ENCODE data around the gene ABCB6.
"Not testable (repeated sequence)": the region's sequence is repeated elsewhere in the genome, so short reads cannot be mapped to it uniquely, and the experiment has no call there.

The ABCB6 gene

DNA sequence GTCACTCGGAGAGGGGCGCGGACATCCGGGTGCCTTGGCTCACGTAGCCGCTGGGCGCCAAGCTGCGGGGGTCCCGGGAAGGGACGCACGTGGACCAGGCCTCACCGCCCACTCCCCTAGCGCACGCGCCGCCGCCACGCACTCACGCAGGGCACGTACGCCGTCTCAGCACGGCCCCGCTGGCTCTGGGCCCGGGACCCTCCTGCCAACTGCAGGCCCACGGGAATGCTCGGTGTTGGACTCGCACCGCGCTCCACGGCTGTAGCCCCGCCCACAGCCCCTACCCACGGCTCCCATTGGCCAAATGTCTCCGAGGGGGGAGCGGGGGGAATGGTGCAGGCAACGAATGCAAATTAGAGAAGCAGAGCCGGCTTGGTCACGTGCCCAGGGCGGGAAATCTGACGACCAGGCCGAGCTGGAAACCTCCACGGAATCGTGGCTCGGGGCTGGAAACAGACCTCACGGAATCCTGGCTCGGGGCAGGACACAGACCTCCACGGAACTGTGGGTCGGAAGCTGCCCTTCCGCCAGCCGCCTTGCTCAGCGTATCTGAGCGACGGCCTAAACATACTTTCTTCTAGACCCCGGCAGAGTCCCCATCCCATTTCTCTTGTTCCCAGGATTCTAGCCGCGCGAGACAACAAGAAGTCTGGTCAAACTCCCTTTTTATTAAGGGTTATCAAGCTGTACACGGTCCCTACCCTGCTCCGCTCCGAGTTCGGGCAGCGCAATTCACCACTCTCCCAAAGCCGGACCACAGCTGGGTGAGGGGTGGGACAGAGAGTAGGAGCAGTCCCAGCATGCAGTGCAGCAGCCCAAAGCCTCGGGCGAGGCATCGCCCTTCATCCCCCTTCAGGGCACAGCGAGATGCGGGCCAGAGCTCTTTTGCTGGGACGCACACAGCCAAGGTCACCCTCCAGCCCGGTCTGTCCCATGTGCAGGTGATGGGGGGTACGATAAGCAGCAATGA lies at the start of gene ABCB6:
Gene ABCB6, minus strand, starts transcription at position 227 of the 970 bp plus-strand sequence. CDS start 285 bp downstream, outside the sequence.
- peak; percentile 91 for DNase-seq (ENCODE audit: low spot score)

DNA sequence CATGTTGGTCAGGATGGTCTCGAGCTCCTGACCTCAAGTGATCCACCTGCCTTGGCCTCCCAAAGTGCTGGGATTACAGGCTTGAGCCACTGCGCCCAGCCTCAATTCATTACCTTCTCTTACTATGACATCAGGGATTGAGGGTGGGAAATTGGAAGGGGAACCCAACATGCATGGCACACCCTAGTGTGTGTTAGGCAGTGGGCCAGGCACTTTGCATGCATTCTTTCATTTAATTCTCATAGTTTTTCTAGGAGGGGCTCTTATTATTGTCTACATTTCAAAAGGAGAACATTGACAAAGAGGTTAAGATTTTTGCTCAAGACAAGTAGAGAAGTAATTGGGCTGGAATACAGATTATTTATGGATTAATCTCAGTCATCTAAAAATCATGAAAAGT lies 49.5 kb upstream of the ABCB6 start:
- no peak for DNase-seq (ENCODE audit: low spot score)

DNA sequence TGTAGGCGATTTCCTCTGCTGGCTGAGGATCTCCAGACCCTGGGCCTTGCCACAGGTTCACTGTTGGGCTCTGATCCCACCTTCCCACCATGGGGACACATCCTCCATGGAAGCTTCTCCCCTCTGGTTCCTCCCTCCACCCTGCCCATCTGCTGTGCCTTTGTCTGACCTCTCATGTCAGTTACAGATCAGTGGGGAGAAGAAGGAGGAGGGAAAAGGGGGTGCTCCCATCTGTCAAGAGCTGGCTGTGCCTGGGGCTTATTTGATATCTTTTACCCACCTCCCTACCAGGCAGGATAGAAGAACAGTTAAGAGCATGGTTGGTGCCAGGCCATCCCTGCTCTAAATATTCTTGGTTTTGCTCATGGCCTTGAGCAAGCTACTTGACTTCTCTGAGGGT lies 48.1 kb upstream of the ABCB6 start:
- DNase-seq (ENCODE audit: low spot score): no peak

DNA sequence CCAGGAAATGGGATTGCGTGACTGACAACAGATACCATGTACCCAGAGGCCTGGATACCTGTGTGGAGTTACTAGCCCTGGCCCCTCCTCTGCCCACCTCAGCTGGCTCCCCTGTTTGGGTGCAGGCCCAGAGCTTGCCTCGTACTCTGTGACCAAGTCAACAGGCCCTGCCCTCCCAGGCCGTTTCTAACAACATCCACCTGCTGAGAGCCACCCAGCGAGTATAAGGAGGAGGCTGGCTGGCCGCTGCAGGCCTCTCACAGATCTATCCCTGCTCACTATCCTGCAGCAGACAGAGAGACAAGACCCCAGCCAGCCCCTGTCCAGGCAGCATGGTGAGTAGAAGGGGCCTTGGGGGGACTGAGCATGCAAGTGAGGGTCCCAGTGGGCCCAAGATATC lies 47.5 kb upstream of the ABCB6 start:
- no peak for DNase-seq (ENCODE audit: low spot score)

DNA sequence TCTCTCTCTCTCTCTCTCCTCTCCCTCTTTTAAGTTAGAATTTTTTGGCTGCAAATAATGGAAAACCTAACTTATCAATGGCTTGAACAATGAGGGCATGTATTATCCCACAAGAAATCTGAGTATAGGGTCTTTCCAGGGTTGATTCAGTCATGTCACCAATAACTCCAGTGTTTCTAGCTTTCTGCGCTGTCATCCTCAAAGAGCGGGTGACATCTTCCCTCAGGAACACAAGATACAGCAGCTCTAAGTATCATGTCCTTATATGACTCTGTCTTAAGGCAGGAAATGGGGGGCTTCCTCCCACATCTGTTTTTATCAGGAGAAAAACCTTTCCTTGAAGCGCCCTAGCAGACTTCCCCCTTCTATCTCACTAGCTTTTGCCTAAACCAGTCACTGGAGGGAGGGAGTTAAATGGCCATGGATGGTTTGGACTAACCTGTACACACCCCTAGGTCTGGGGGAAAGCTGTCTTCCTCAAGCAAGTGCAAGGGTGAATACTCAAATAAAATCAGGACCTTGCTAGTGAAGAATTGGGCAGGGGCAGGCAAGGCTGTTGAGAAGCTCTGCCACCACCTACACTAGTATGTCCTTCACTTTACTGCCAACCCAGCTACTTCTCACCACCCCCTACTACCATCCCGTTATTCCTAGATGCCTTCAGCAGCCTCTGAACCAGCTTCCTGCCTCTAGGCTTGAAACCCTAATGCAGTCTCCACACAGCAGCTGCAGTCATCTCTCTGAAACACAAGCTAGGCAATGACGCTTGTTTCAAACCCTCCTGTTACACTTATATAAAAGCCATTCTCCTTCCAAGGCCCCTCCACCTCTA lies 42.5 kb upstream of the ABCB6 start:
- no peak for DNase-seq (ENCODE audit: low spot score)

DNA sequence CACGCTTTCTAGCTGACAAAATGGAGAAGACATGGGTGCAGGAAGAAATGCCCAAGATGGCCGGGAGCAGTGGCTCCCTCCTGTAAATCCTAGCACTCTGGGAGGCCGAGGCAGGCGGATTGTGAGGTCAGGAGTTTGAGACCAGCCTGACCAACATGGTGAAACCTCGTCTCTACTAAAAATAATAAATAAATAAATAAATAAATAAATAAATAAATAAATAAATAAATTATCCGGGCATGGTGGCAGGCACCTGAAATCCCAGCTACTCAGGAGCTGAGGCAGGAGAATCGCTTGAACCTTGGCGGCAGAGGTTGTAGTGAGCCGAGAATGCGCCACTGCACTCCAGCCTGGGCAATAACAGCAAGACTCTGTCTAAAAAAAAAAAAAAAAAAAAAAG lies 40.2 kb upstream of the ABCB6 start:
- DNase-seq (ENCODE audit: low spot score): not testable (repeated sequence)

DNA sequence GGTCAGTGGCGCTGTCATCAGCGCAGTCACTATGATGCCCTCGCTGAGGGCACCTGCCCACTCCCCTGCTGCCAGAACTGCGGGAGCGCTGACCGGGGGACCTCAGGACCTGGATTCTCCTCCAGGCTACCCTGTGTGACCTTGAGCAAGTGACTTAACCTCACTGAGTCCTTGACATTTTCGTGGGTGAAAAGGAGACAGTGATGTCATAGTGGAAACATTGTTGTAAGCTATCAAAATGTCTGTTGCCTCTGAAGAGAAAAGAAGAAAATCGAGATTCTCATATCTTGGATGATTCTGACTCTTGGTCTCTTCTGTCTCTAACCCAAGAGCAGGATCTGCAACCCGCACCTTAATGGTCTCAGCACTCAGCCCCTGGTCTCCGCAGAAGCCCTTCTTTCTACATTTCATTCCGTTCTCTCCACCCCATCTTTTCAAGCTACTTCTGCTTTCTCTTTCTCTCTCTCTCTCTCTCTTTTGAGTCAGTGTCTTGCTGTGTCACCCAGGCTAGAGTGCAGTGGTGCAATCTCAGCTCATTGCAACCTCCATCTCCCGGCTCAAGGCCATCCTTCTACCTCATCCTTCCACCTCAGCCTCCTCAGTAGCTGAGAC lies 35.9 kb upstream of the ABCB6 start:
- DNase-seq (ENCODE audit: low spot score): no peak

DNA sequence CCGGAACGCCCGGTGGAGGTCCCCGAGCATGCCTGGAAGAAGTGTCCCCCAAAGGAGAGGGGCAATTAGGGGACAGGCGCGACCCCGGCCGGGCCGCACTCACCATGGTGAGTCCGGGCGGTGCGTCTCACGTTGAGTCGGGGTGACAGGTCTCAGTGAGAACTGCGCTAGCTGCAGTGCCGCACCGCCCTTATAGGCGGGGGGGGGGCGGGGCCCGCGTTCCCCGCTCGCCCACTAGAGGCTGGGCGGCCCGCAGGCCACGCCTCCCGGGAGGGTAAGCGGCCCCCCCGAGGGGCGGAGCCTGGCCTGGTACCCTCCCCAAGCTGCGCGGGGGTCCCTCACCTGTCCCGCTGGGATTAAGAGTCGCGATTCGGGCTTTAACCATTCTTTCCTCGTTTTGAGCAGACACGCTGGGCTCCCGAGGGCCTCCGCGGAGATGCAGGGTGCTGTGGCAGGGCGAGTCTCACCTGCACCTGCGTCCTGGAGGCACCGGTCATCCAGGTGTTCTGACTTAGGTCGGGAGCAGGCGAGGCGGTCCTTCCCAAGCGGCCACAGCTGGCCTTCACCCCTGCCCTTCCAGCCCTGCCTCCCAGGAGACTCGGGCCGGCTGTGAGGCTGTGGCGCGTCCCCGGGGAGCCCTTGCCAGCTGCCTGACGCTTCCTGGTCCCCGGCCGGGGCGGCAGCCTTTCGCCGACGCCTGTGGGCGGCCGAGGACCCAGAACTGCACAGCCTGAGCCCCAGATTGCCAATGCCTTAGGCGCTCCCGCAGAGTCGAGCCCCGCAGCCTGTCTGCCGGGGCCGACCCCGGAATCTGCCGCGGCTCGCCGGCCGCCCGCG lies 35.2 kb upstream of the ABCB6 start, which contains the start of gene TUBA4A:
Gene TUBA4A, minus strand, starts transcription at position 166 of the 837 bp plus-strand sequence. Its CDS starts 60 bp downstream, at position 106.
- DNase-seq (ENCODE audit: low spot score): peak; percentile 77

DNA sequence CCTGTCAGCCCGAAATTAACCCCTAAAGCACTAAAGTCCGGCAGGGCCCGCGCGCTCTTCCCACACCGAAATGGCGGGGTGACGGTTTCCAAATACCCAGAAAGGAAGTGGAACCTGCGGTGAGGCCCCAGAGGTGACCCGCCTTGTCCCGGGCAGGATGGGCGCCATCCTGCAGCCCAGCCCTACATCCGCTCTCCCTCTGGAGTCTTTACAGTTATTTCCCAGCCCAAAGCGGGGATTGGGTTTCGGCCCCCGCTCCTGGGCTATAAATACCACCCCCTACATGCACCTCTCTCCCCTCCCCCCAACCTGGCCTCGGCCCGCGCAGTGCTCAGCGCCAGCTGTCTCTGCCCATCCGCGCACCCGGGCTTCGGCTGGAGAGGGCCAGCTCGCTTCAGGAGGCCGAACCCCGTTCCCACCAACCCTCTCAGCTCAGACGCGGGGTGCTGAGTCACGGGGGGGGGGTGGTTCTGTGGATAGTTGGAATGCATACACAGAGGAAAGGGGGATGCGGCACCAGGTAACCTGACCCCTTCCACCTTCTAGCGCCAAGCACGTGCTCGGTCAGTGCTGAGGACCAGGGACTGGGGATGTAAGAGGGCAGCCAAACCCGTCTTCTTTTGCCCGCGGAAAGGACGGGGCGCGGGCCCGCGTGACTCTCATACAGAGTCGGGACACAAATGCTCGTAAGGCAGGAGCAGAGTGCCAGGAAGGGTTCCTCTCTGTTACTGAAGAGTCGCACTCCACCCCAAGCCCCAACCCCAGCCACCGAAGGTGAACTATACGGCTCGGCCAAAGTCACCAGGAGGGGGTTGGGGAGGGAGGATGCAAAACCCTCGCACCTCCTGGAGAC lies 34.4 kb upstream of the ABCB6 start, which contains the start of gene TUBA4B:
Gene TUBA4B, plus strand, starts transcription at position 344 of the 853 bp plus-strand sequence. Its CDS starts 165 bp downstream, at position 509.
- peak; percentile 89 for DNase-seq (ENCODE audit: low spot score)

DNA sequence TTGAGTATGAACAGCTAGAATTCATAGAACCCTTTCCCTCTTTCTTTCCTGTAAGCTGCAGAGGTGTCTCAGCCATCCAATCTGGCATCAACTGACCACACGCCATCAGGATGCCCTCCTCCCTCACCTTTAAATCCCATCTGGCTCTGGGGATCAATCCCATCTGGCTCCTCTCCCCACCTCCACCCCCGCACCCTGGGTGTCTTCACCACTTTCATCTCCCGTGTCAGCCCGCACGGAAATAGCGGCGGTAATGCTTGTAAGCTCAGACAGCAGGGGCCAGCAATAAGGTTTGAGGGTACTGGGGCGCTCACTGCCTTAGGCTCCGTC lies 33.8 kb upstream of the ABCB6 start:
- peak; percentile 35 for DNase-seq (ENCODE audit: low spot score)

DNA sequence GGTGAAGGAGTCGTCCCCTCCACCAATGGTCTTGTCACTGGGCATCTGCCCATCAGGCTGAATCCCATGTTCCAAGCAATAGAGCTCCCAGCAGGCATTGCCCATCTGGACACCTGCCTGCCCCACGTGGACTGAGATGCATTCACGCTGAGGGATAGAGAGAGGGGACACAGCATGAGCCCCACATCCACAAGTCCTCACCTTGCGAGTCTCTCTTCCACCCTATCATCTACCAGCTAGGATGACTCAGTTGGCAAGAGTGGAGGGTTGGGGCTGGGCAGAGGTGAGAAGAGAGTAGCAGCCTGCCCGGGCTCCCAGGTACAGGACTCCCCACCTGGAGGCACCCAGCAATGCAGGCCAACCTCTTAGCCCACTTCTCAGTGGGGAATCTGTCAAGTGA lies 33.3 kb upstream of the ABCB6 start:
- DNase-seq (ENCODE audit: low spot score): no peak

DNA sequence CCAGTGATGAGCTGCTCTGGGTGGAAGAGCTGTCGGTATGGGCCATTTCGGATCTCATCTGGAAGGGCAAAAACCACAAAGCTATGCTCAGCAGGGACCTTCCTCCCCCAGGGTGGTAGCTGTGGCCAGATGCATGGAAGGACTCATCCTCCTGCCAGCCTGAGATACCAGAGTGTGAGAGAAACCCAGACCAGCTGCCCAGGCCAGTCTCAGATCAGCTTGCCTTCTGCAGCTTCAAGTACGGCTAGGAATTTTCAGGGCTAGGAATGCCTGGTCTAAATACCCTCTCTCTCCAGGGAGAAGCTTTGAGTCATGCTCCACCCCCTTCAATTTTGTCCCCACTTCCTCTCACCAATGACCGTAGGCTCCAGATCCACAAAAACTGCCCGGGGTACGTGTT lies 32.9 kb upstream of the ABCB6 start:
- no peak for DNase-seq (ENCODE audit: low spot score)

DNA sequence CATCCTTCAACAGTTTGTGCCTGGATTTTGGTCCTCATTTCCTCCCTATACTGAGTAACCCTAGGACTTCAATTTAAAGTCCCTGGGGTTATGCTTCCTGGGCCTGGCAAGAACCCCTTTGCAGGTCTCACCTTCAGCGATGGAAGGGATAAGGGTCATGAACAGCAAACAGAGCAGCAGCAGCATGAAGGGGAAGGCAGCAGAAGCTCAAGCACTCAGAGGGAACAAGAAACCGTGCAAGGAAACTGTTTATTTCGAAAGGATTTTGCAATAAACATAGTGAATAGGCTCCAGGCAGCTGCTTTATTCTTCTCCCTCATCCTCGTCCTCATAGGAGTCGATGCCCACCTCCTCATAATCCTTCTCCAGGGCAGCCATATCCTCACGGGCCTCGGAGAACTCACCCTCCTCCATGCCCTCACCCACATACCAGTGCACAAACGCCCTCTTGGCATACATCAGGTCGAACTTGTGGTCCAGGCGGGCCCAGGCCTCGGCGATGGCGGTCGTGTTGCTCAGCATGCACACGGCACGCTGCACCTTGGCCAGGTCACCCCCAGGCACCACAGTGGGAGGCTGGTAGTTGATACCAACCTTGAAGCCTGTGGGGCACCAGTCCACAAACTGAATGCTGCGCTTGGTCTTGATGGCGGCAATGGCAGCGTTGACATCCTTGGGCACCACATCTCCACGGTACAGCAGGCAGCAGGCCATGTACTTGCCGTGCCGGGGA lies 31.5 kb upstream of the ABCB6 start:
- no peak for DNase-seq (ENCODE audit: low spot score)

DNA sequence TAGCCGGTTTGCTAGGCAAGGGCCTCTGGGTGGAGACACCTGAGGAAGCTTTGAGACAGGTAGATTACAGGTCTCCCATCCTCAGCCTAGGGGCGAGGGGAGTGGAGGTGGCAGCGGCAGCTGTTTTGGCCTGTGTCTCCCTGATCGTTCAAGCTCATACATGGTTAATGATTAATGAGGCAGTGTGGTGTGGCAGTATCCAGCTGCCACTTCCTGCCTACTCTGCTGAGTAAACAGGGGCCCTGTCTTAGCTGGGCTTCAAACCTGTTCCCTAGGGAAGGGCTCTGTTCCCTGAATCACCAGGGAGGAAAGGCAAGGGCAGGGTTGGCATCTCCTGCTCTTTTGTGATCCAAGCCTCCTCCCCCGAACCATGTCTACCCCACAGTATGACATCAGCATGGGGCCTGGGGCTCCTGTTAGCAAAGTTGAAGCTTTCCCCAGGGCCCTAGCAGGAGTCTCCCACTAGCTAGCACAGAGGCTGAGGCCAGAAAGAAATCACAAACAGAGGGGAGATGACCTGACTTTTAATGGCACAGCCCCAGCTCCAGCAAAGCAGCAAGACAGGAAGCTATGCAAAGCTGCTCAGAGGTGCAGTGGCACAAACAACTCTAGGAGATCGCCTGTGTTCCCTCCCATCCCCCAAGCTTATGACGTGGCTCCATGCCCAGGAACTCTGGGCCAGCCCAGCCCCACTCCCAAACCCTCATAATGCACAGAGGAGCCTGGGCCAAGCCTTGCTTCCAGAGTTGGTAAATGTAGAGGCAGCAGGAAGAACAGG lies 30.6 kb upstream of the ABCB6 start:
- peak; percentile 90 for DNase-seq (ENCODE audit: low spot score)

DNA sequence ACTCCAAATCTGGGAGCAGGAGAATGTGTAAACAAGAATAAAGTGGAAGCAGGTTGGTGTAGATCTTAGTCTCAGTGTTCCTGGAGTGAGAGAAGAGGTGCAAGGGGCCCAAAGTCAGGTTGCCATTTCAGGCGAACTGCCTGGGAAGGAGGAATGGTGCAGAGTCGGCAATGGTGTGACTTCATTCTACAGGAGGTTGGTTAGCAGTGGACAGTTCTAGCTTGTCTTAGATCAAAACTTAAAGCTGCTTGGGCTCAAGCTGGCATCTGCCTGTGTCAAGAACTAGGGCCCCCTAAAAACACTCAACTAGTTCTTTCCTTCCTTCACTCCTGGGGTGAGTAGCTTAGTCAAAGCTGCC lies 30.1 kb upstream of the ABCB6 start:
- DNase-seq (ENCODE audit: low spot score): no peak

DNA sequence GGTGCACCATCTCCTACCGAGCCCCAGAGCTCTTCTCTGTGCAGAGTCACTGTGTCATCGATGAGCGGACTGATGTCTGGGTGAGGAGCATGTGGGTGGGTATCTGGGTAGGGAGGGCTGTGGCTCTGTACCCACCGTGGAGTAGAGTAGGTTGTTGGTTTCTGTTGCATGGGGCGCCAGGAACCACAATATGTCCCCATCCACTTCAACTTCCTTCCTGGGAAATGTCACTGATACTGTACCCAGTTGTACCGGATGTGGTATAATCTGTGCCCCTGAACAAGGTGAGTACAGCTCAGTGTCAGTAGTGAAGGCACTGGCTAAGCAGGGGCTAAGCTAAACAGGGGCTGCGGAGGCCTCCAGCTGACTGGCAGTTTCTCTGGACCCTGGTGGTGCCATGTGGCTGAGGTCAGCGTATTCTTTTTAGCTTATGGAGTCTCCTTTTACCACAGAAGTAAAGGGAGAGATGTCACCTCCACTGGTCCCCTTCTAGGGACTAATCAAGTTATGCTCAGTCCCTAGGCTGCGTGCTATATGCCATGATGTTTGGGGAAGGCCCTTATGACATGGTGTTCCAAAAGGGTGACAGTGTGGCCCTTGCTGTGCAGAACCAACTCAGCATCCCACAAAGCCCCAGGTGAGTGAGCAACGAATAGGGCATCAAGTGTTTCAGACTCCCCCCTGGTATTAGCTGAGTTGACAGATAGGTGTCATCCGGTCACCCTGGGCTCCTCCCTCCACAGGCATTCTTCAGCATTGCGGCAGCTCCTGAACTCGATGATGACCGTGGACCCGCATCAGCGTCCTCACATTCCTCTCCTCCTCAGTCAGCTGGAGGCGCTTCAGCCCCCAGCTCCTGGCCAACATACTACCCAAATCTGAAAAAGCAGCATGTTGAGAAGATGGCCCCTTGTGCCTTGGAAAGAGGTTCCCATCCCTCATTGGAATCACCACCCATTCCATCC lies 29.2 kb upstream of the ABCB6 start:
- DNase-seq (ENCODE audit: low spot score): no peak

DNA sequence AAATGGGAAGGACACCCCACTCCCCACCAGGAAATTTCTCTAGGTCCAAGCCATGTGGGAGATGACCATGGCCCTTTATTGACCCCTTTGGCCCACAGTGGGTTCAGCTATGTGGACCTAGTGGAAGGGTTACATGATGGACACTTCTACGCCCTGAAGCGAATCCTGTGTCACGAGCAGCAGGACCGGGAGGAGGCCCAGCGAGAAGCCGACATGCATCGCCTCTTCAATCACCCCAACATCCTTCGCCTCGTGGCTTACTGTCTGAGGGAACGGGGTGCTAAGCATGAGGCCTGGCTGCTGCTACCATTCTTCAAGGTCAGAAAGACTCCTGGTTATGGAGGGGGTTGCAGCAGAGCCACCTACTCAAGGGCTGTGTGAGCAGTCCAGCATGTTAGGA lies 27.8 kb upstream of the ABCB6 start:
- no peak for DNase-seq (ENCODE audit: low spot score)

DNA sequence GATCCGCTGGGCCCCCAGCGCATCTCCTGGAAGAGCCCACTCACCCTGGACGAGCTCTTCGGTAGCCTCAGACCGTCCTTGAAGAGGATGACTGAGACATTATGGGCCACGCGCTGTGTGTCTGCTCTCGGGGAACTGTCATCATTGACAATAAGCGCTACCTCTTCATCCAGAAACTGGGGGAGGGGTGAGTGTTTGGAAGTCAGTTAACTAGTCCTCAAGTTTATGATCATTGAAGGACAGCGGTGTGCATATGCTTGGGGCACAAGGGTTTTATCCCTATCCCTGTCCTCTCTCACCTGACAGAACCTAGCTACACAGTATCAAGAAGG lies 27.1 kb upstream of the ABCB6 start:
- no peak for DNase-seq (ENCODE audit: low spot score)

Data from SW480 (cell line).